HCT116 (cell line): ENCODE results near the gene SH3RF2. TPM values are rescaled to one million over a fixed set of nuclear protein-coding genes. Genes with fewer than 3 reads are reported as not detected.

ENCODE experiments used
- ATAC-seq: fragments of 200-7000 bp; cut with Tn5 transposase; 2 replicates; pipeline ENCODE4 v1.9.1; 2020; ENCODE audit warnings: mild to moderate bottlenecking, moderate library complexity
- BruUV-seq: library from RNA; stranded (reverse); fragments of 400-500 nt; replicated peaks from 2 replicates; lab custom pipeline; 2021; lab: Mats Ljungman, UMichigan
- CTCF ChIA-PET: fragments of 300-600 bp; sonication (Branson Sonifier 250); formaldehyde crosslinking; loops from one replicate; lab custom pipeline; 2021; ENCODE audit warnings: antibody characterized with exemption; lab: Charles Lee
- POLR2A ChIA-PET: fragments of 300-600, 350-600 bp; sonication (Branson Sonifier 250); formaldehyde crosslinking; loops from one replicate; lab custom pipeline; 2021; ENCODE audit warnings: antibody characterized with exemption; lab: Charles Lee
- RAD21 ChIA-PET, 2 experiments: fragments of 300-600 bp; sonication (Branson Sonifier 250); formaldehyde crosslinking; loops; one replicate each; lab custom pipeline; 2023; ENCODE audit warnings: low total read pairs in 2 of 2; ENCODE audit not compliant: uncharacterized antibody in 2 of 2, unreplicated experiment in 2 of 2, low non-redundant PET in 1 of 2; lab: Charles Lee
- DNase-seq: peaks from one replicate; pipeline ENCODE4 v3.0.0-alpha.2; 2010; ENCODE audit warnings: low read depth, low spot score
- H2AFZ ChIP-seq: fragments of 200-600 bp; shearing (Covaris generic), sonication (generic); 2 replicates; pipeline ENCODE4 v1.6.1; 2017; ENCODE audit warnings: low read depth, mixed run types, mixed read lengths, antibody characterized with exemption, low read length; ENCODE audit not compliant: poor library complexity, severe bottlenecking
- H3K27ac ChIP-seq: 2 replicates; pipeline ENCODE4 v1.5.1; 2012; ENCODE audit warnings: low read depth, low read length
- H3K27me3 ChIP-seq: fragments of 200-600 bp; sonication (generic); 2 replicates; pipeline ENCODE4 v1.6.1; 2016; ENCODE audit warnings: mixed run types, low read length, mixed read lengths; ENCODE audit not compliant: insufficient read depth
- H3K36me3 ChIP-seq, 2 experiments: fragments of 200-500 bp in 1 of 2; fragments of 200-600 bp in 1 of 2; sonication (Bioruptor generic) in 1 of 2; sonication (generic) in 1 of 2; 2 replicates each; pipeline versions ENCODE4 v1.5.1 to v1.6.1; 2014 to 2016; ENCODE audit warnings: low read length in 2 of 2, inconsistent platforms in 1 of 2, mixed read lengths in 1 of 2, mixed run types in 1 of 2; ENCODE audit not compliant: insufficient read depth in 2 of 2, control insufficient read depth in 1 of 2
- H3K4me1 ChIP-seq, 2 experiments: fragments of 200-600 bp in 1 of 2; sonication (generic) in 1 of 2; 2 replicates each; pipeline versions ENCODE4 v1.5.1 to v1.6.1; 2012 to 2017; ENCODE audit warnings: low read length in 2 of 2, inconsistent platforms in 1 of 2, mild to moderate bottlenecking in 1 of 2, mixed read lengths in 1 of 2, mixed run types in 1 of 2, moderate library complexity in 1 of 2; ENCODE audit not compliant: insufficient read depth in 2 of 2, control insufficient read depth in 1 of 2
- H3K4me2 ChIP-seq: fragments of 200-600 bp; sonication (generic); 2 replicates; pipeline ENCODE4 v1.6.1; 2017; ENCODE audit warnings: mixed run types, low read length, mixed read lengths
- H3K4me3 ChIP-seq, 2 experiments: fragments of 200-600 bp in 1 of 2; sonication (generic) in 1 of 2; replicated peaks in 1 of 2; 2 replicates each; pipeline ENCODE4 v1.5.1; 2011 to 2016; ENCODE audit warnings: low read length in 2 of 2, control low read depth in 1 of 2, low read depth in 1 of 2, mild to moderate bottlenecking in 1 of 2, mixed read lengths in 1 of 2, mixed run types in 1 of 2
- H3K79me2 ChIP-seq: fragments of 200-600 bp; sonication (generic); 2 replicates; pipeline ENCODE4 v1.6.1; 2017; ENCODE audit warnings: mild to moderate bottlenecking, mixed run types, low read length, moderate library complexity, mixed read lengths; ENCODE audit not compliant: insufficient read depth
- H3K9ac ChIP-seq: fragments of 200-600 bp; sonication (generic); 2 replicates; pipeline ENCODE4 v1.6.1; 2016; ENCODE audit warnings: low read length, mixed read lengths
- H3K9me2 ChIP-seq: fragments of 200-600 bp; sonication (generic), shearing (Covaris generic); 2 replicates; pipeline ENCODE4 v1.6.1; 2017; ENCODE audit warnings: mixed run types, mild to moderate bottlenecking, moderate library complexity; ENCODE audit not compliant: insufficient read depth
- H3K9me3 ChIP-seq, 2 experiments: fragments of 200-500 bp in 1 of 2; fragments of 200-600 bp in 1 of 2; sonication (Bioruptor generic) in 1 of 2; sonication (generic) in 1 of 2; 2 replicates each; pipeline ENCODE4 v1.6.1; 2014 to 2017; ENCODE audit warnings: low read length in 2 of 2, mixed read lengths in 2 of 2, inconsistent platforms in 1 of 2, low read depth in 1 of 2, mild to moderate bottlenecking in 1 of 2, mixed run types in 1 of 2, moderate library complexity in 1 of 2; ENCODE audit not compliant: control insufficient read depth in 1 of 2, insufficient read depth in 1 of 2
- H4K20me1 ChIP-seq: fragments of 200-600 bp; sonication (generic), shearing (Covaris generic); 2 replicates; pipeline ENCODE4 v1.6.1; 2017; ENCODE audit warnings: mixed run types, mild to moderate bottlenecking, moderate library complexity; ENCODE audit not compliant: insufficient read depth
- CTCF ChIP-seq, 3 experiments: fragments of 200-600 bp in 1 of 3; sonication (generic) in 1 of 3; IDR thresholded peaks in 2 of 3; conservative IDR thresholded peaks in 1 of 3; 2 replicates each; pipeline ENCODE4 v1.5.1; 2012 to 2017; ENCODE audit warnings: low read depth in 2 of 3, low read length in 2 of 3, antibody characterized with exemption in 1 of 3, borderline replicate concordance in 1 of 3, control low read depth in 1 of 3, mild to moderate bottlenecking in 1 of 3, mixed read lengths in 1 of 3, mixed run types in 1 of 3, moderate library complexity in 1 of 3; ENCODE audit not compliant: insufficient read depth in 1 of 3
- EGR1 ChIP-seq: IDR thresholded peaks from 2 replicates; pipeline ENCODE4 v1.6.1; 2012; ENCODE audit warnings: low read depth
- EZH2 ChIP-seq: fragments of 200-600 bp; sonication (generic); IDR thresholded peaks from 2 replicates; pipeline ENCODE4 v1.6.1; 2017; ENCODE audit warnings: antibody characterized with exemption, mixed run types
- EZH2phosphoT487 ChIP-seq: fragments of 200-600 bp; IDR thresholded peaks from 2 replicates; pipeline ENCODE4 v1.6.1; 2018; ENCODE audit warnings: antibody characterized with exemption, borderline replicate concordance
- JUND ChIP-seq: IDR thresholded peaks from 2 replicates; pipeline ENCODE4 v1.6.1; 2012
- MAX ChIP-seq: IDR thresholded peaks from 2 replicates; pipeline ENCODE4 v1.6.1; 2012
- RAD21 ChIP-seq: IDR thresholded peaks from 2 replicates; pipeline ENCODE4 v1.6.1; 2012; ENCODE audit warnings: low read depth, mild to moderate bottlenecking
- ZBTB33 ChIP-seq: IDR thresholded peaks from 2 replicates; pipeline ENCODE4 v1.6.1; 2011; ENCODE audit warnings: mild to moderate bottlenecking, low read length, moderate library complexity; ENCODE audit not compliant: insufficient replicate concordance; ENCODE audit errors: extremely low read depth
- ZFX ChIP-seq: fragments of 450-650 bp; IDR thresholded peaks from 2 replicates; pipeline ENCODE4 v1.6.1; 2017
- intact Hi-C: fragments of 100-400 bp; cut with micrococcal nuclease; formaldehyde crosslinking; loops from 2 replicates; pipeline ENCODE4 v1.10.0; 2022
- total RNA-seq: library from RNA; stranded (reverse); gene quantifications from one replicate; pipeline ENCODE4 v1.2.1, GENCODE V29; 2021; ENCODE audit not compliant: unreplicated experiment

Gene SH3RF2
- total RNA-seq, 1 experiment from 2014 or later = 14.3 TPM

GRCh38 chr5:145980718-145981117 lies 44.3 kb downstream of the SH3RF2 start:
- no peaks in the 10 kb centered on the region for H3K9me2 ChIP-seq
- H3K4me1 ChIP-seq = peaks cover 66 to 72% of the 10 kb centered on the region in 2 experiments
- no peaks in the 10 kb centered on the region for H3K36me3 ChIP-seq
- no peaks in the 10 kb centered on the region for H3K9me3 ChIP-seq
- DNase-seq (no peak), ATAC-seq (0 out of 2 replicates have a peak, but pooled peaks have one; percentile 35)
- ChIA-PET POLR2A (interaction anchor here (1.5 kb wide), 1 partner anchor 93 kb away, joined by 3 read pairs; no protein-coding TSS in a partner anchor), CTCF (interaction anchor here (0.7 to 2.0 kb wide), 10 partner anchors 11 to 300 kb away, joined by 3 to 6 read pairs (median 3); no protein-coding TSS in a partner anchor), RAD21 (interaction anchor here in 1 of 2 experiments (1.1 kb wide), 1 partner anchor 35 kb away, joined by 3 read pairs; no protein-coding TSS in a partner anchor)
- no peaks in the 10 kb centered on the region for H3K27me3 ChIP-seq
- H3K9ac ChIP-seq = no peak overlapping the region
- peak overlapping the region; percentile 53; the same call in 1 of the 2 replicates for H3K4me2 ChIP-seq
- no peak overlapping the region for H3K4me3 ChIP-seq
- TF ChIP-seq CTCF (IDR thresholded peaks at IDR 0.05 in 2 of 3, conservative IDR thresholded peaks at IDR 0.05 in 1 of 3; ENCODE audit: borderline replicate concordance in 1 of 3, insufficient read depth in 1 of 3, low read depth in 2 of 3, low read length in 2 of 3) (peak; percentile 47 to 54 (median 52); a peak in 5 of 6 replicates), JUND (no peak), RAD21 (peak; percentile 72), ZFX (no peak), EZH2 (no peak), MAX (no peak), EZH2phosphoT487 (no peak), ZBTB33 (no peak), EGR1 (no peak)
- TF ChIP-seq, all 23 proteins: peak for 2
- Histone ChIP-seq H3K27ac (no peak overlapping the region), H4K20me1 (no peaks in the 10 kb centered on the region; the same call in 1 of the 2 replicates), H2AFZ (no peak overlapping the region), H3K79me2 (no peaks in the 10 kb centered on the region)
- BruUV-seq = no TSS peak
- intact Hi-C loops = loop anchor here (5.0 kb wide), 1 partner anchor 73 kb away; no protein-coding TSS in a partner anchor
